Activated T-helper 17 cell treated with anti-CD3 and anti-CD28 coated beads, Interleukin-2, amount 50 U/mL, for 72 hours (primary cell): ENCODE results near the gene LSAMP. TPM values are rescaled to one million over a fixed set of nuclear protein-coding genes. Genes with fewer than 3 reads are reported as not detected.
"Not testable (repeated sequence)": the region's sequence is repeated elsewhere in the genome, so short reads cannot be mapped to it uniquely, and the experiment has no call there.

ENCODE experiments used
- ATAC-seq: fragments of 150-1000 bp; cut with Tn5 transposase; replicated peaks from 2 replicates; pipeline ENCODE4 v1.10.0; 2021; ENCODE audit warnings: mild to moderate bottlenecking, moderate library complexity
- H3K27ac Mint-ChIP-seq: one replicate; pipeline ENCODE4 v1.8.0; 2022; ENCODE audit warnings: mixed read lengths
- H3K27me3 Mint-ChIP-seq: one replicate; pipeline ENCODE4 v1.8.0; 2022; ENCODE audit warnings: mixed read lengths
- H3K36me3 Mint-ChIP-seq: one replicate; pipeline ENCODE4 v1.8.0; 2022; ENCODE audit warnings: low read depth, mild to moderate bottlenecking, mixed read lengths
- H3K4me1 Mint-ChIP-seq: one replicate; pipeline ENCODE4 v1.8.0; 2022; ENCODE audit warnings: mixed read lengths
- H3K4me3 Mint-ChIP-seq: one replicate; pipeline ENCODE4 v1.8.0; 2022; ENCODE audit warnings: mild to moderate bottlenecking, mixed read lengths
- H3K9me3 Mint-ChIP-seq: one replicate; pipeline ENCODE4 v1.8.0; 2022; ENCODE audit warnings: mixed read lengths
- total RNA-seq, 2 donors: library from RNA; stranded (reverse); gene quantifications; one replicate each; pipeline ENCODE4 v1.2.3, GENCODE V29; 2022

LSAMP gene
- total RNA-seq, 2 donors from 2014 or later: not detected

DNA sequence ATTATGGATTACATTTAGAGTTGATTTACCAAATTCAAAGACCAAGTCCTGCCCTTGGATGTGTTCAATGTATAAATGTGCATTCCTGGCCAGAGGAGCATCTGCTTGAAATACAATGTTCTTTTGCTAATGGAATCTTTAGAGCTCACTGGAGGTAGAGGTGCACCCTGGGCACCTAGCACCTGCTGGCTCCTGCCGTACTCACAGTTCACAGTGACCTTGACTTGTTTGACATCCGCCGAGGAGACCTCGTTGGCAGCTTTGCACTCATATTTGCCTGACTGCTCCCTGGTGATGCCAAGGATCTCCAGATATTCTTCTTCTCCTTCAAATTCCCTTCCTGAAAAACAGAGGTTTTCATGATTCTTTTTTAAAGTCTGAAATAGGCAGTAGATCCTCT is 593.0 kb downstream of the LSAMP start:
- Mint-ChIP-seq H3K27me3 (peaks cover 19% of the 10 kb centered on the region), H3K4me3 (no peak overlapping the region), H3K9me3 (no peaks in the 10 kb centered on the region), H3K4me1 (no peaks in the 10 kb centered on the region), H3K27ac (no peak overlapping the region), H3K36me3 (no peaks in the 10 kb centered on the region)
- ATAC-seq: no peak

DNA sequence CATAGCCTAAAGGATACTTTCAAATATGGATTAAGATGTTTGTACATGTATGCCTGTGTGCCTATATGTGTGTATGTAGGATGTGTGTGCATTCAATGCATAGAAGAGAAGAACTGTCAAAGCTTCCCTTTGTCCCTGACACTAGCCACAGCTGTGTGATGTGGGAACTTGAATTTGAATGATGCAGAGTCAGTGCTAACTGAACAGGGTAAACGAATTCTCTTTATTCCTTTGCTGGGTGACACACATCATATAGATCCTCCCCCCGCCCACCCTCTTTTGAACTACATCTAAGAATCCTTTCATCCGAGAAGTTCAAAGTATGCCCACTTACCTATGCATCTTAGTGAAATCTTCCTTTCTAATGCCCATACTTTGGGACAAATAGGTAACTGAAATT is 593.7 kb downstream of the LSAMP start:
- H3K9me3 Mint-ChIP-seq: no peaks in the 10 kb centered on the region
- H3K27me3 Mint-ChIP-seq: peaks cover 17% of the 10 kb centered on the region
- no peaks in the 10 kb centered on the region for H3K36me3 Mint-ChIP-seq
- H3K27ac Mint-ChIP-seq: no peak overlapping the region
- no peak for ATAC-seq
- no peaks in the 10 kb centered on the region for H3K4me1 Mint-ChIP-seq
- H3K4me3 Mint-ChIP-seq: no peak overlapping the region

DNA sequence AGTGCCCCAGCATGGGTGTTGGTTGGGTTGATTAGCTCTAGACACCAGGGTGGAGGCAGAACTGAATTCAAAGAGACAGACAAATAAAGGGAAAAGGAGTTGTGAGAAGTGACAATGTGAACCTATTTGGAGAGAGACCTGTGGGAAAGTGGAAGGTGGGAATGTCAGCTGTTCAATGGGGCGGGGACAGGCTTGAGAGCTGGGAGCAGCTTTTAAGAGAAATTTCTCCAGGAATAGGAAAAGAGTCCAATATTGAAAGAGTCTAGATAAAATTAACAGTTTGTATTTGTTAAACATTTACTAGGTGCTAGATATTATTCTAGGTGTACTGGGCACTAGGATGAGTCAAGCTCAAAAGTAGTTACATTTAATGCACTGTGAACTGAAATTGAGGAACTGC is 596.6 kb downstream of the LSAMP start:
- Mint-ChIP-seq H3K4me1 (no peaks in the 10 kb centered on the region), H3K27me3 (peaks cover 10% of the 10 kb centered on the region), H3K27ac (no peak overlapping the region), H3K9me3 (no peaks in the 10 kb centered on the region), H3K4me3 (no peak overlapping the region), H3K36me3 (no peaks in the 10 kb centered on the region)
- no peak for ATAC-seq

DNA sequence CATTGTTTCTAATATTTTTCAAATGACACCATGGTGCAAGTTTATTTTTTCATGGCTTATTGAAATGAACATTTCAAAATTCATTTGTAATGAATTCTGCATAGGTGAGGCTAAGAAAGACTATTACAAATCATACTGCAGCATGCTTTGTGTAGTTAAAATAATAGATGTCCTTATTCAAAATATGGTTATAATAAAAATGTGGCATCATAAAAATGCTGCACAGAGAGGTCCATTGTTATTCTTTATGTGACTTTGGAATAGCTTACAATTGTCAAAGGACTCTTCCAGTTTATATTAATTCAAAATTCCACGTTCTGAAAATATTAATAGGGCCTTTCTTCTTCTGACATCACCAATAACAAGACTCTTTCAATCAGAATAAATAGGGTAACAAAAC is 599.3 kb downstream of the LSAMP start:
- H3K4me1 Mint-ChIP-seq: no peaks in the 10 kb centered on the region
- H3K27ac Mint-ChIP-seq: no peak overlapping the region
- peaks cover 7% of the 10 kb centered on the region for H3K27me3 Mint-ChIP-seq
- H3K9me3 Mint-ChIP-seq: no peaks in the 10 kb centered on the region
- no peaks in the 10 kb centered on the region for H3K36me3 Mint-ChIP-seq
- no peak overlapping the region for H3K4me3 Mint-ChIP-seq
- ATAC-seq: no peak

DNA sequence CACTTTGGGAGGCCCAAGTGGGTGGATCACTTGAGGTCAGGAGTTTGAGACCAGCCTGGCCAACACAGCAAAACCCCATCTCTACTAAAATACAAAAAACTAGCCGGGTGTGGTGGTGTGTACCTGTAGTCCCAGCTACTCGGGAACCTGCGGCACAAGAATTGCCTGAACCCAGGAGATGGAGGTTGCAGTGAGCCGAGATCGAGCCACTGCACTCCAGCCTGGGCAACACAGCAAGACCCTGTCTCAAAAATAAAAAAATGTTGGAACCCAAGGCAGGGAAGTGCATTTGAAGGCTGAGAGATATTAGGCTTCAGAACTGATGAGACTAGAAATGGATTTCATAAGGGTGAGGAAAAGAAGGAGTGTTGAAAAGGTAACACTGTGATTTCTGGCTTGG is 600.6 kb downstream of the LSAMP start:
- not testable (repeated sequence) for ATAC-seq, H3K27me3 Mint-ChIP-seq, H3K4me3 Mint-ChIP-seq

DNA sequence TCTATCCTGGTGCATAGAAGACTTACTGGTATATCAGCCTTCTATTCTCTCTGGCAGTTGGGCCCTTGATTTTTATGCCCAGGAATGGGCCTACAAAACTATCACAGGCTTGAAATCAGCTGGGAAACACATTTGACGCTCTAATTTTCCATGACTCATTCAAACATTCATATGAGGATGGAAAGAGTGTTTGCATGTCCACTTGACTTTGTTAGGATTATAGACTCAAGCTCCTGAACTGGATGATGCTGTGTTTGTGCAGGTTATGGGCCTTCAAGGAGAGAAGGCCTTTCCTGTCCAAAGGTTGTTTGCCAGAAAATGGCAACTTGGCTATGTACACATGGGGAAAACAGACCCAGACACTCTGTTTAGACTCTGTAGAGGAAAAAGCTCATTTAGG is 602.1 kb downstream of the LSAMP start:
- H3K36me3 Mint-ChIP-seq: no peaks in the 10 kb centered on the region
- H3K27ac Mint-ChIP-seq: no peak overlapping the region
- no peak overlapping the region for H3K4me3 Mint-ChIP-seq
- peaks cover 4% of the 10 kb centered on the region for H3K27me3 Mint-ChIP-seq
- ATAC-seq: no peak
- H3K9me3 Mint-ChIP-seq: no peaks in the 10 kb centered on the region
- H3K4me1 Mint-ChIP-seq: no peaks in the 10 kb centered on the region

More for the DNA sequence above, 600.6 kb downstream of the LSAMP start:
- not testable (repeated sequence) for H3K36me3 Mint-ChIP-seq, H3K9me3 Mint-ChIP-seq, H3K4me1 Mint-ChIP-seq, H3K27ac Mint-ChIP-seq

DNA sequence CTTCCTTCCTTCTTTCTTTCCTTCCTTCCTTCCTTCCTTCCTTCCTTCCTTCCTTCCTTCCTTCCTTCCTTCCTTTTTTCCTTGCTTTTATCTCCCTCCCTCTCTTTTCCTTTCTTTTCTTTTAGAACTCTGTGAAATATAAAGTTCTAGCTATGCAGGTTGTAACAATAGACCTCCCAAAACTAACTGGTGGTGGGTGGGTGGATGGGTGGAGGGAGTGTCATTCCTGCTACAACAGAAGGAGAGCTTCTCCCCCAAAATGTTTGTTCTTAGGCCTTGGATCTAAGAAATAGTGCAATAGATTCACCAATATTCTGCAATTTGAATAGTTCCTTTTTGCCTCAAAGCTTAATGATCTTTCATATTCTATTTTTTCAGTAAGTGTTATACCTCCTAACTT is 606.0 kb downstream of the LSAMP start:
- no peak for ATAC-seq
- no peak overlapping the region for H3K4me3 Mint-ChIP-seq
- peaks cover 7% of the 10 kb centered on the region for H3K27me3 Mint-ChIP-seq

DNA sequence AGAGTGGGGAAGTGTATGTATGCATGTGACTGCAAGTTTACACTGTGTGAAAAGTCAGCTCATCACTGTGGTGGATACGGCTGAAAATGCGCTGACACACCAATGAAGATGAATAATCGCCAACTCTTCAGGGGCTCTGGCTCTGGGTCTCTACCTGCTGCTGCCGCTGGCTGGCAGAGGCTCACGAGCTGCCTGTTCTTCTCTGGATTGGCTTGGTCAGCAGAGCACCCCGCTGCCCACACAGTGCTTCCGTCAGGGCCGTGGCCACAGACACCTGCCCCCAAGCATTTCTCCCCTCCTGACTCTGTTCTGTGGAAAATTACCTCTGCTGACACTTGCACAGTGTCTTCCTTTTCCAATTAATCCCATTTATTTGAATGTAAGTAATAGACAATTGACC is 606.5 kb downstream of the LSAMP start:
- Mint-ChIP-seq H3K27ac (no peak overlapping the region), H3K4me1 (no peaks in the 10 kb centered on the region), H3K36me3 (no peaks in the 10 kb centered on the region)

More for the DNA sequence above, 606.0 kb downstream of the LSAMP start:
- H3K4me1 Mint-ChIP-seq: no peaks in the 10 kb centered on the region
- no peak overlapping the region for H3K27ac Mint-ChIP-seq
- no peaks in the 10 kb centered on the region for H3K9me3 Mint-ChIP-seq
- H3K36me3 Mint-ChIP-seq: no peaks in the 10 kb centered on the region

DNA sequence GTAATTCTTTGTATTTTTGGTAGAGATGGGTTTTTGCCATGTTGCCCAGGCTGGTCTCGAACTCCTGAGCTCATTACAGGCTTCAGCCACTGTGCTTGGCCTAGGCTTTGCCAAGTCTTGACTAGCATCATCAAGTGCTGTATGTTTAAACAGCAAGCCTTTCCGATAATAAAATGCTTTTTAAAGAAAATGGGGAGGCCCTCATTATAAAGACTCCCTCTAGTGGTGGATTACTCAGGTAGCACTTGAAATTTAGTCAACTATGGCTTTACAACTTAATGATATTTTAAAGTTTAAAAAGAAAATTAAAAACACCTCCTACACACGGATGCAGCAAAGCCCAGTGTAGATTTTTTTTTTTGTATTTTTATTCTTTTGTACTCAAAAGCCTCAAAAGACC is 608.3 kb downstream of the LSAMP start:
- H3K4me1 Mint-ChIP-seq: no peaks in the 10 kb centered on the region
- H3K27me3 Mint-ChIP-seq: peaks cover 7% of the 10 kb centered on the region
- no peaks in the 10 kb centered on the region for H3K36me3 Mint-ChIP-seq
- ATAC-seq: no peak
- H3K27ac Mint-ChIP-seq: no peak overlapping the region
- H3K4me3 Mint-ChIP-seq: no peak overlapping the region
- H3K9me3 Mint-ChIP-seq: no peaks in the 10 kb centered on the region

More for the DNA sequence above, 606.5 kb downstream of the LSAMP start:
- Mint-ChIP-seq H3K27me3 (peaks cover 7% of the 10 kb centered on the region), H3K9me3 (no peaks in the 10 kb centered on the region), H3K4me3 (no peak overlapping the region)
- no peak for ATAC-seq

DNA sequence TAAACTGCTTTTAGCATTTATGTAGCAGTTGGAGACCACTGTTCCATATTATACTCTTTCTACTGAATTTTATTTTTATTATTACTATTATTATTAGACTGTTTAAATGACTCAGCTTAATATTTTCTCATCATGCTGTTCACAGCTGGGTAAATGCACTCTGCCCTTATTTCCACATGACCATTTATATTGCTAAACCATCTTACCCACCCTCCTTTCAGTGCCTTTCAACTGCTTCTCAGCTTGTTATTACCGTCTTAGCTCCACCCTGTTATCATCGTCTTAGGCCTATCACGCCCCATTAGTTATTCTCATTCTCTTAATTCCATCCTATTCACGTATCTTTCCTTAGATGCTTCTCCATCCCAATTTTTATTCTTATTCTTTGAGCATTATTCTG is 609.3 kb downstream of the LSAMP start:
- no peaks in the 10 kb centered on the region for H3K36me3 Mint-ChIP-seq
- peaks cover 8% of the 10 kb centered on the region for H3K27me3 Mint-ChIP-seq
- no peak for ATAC-seq
- H3K27ac Mint-ChIP-seq: no peak overlapping the region
- no peaks in the 10 kb centered on the region for H3K4me1 Mint-ChIP-seq
- H3K4me3 Mint-ChIP-seq: no peak overlapping the region
- H3K9me3 Mint-ChIP-seq: no peaks in the 10 kb centered on the region

DNA sequence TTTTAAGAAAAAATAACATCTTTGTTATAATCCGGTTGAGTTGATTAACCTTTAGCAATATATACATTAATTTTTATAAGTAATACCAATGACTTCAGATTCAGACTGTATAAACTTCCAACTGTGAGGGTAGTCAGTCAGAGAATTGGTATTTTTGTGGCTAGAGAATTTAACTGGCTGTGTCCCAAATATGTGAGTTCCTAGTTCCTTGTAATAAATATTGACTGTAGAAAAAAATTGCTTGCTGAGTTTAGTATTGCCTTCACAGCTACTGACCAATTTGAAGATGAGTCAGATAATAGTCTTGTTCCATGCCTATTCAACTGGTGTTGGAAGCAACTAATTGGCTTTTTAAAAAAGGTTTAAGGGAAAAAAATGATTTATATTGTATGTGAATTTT is 611.2 kb downstream of the LSAMP start:
- Mint-ChIP-seq H3K36me3 (no peaks in the 10 kb centered on the region), H3K4me3 (no peak overlapping the region), H3K4me1 (no peaks in the 10 kb centered on the region), H3K27ac (no peak overlapping the region), H3K27me3 (peaks cover 19% of the 10 kb centered on the region), H3K9me3 (no peaks in the 10 kb centered on the region)
- no peak for ATAC-seq

DNA sequence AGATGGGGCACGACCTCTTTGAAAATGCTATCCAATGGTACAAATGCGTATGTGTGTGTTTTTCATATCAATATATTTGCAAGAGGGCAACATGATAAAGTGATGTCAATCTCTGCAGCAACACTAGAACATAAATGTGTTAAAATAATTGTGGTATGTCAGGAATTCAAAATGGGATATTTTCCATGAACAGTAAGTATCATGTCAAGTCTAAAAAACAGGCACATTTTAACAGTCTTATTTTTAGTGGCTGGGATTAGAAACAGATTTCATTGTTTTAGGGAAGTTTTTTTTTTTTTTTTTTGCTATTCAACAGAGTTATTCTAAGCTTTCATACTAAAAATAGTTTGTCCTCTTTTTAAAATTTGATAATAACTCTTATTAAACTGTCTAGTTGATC is 612.2 kb downstream of the LSAMP start:
- Mint-ChIP-seq H3K27ac (no peak overlapping the region), H3K27me3 (peaks cover 26% of the 10 kb centered on the region), H3K36me3 (no peaks in the 10 kb centered on the region), H3K4me1 (no peaks in the 10 kb centered on the region), H3K9me3 (no peaks in the 10 kb centered on the region), H3K4me3 (no peak overlapping the region)
- ATAC-seq: no peak

DNA sequence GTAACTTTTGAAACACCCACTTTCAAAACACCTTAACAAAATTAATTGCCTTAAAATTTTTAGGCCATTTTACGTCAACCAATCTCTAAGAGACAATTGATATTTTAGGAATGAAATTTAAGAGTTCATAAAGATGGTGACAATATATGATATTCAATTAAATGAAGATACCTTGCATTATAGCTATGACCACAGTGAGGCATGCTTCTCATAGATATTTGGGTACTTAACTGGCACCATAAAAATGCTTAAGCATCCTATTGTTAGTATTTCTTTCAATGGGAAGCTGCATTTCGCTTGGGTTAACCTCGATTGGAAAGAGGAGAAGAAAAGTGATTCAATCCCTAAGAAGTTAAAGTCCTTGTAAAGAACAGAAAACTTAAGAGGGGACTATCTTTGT is 613.0 kb downstream of the LSAMP start:
- H3K9me3 Mint-ChIP-seq: no peaks in the 10 kb centered on the region
- H3K27ac Mint-ChIP-seq: no peak overlapping the region
- H3K36me3 Mint-ChIP-seq: no peaks in the 10 kb centered on the region
- ATAC-seq: no peak
- no peak overlapping the region for H3K4me3 Mint-ChIP-seq
- no peaks in the 10 kb centered on the region for H3K4me1 Mint-ChIP-seq
- H3K27me3 Mint-ChIP-seq: peaks cover 32% of the 10 kb centered on the region

DNA sequence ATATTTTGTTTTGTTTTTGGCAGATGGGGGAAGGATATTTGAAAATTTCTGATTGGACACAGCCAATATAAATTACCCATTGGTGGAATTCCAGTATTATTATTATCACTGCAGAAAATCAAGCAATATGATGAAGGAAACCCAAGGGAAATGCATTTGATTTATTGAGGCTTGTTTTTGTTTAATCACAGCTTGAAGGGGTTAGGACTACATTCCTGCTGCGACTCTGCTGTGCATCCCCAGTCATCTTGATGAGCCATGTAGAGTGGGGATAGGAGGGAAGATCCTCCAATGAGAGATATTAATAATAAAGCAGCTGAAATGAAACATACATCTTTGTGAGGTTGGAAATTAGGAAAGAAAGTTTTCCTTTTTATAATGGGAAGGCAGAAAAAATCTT is 613.4 kb downstream of the LSAMP start:
- ATAC-seq: no peak
- Mint-ChIP-seq H3K9me3 (no peaks in the 10 kb centered on the region), H3K27ac (no peak overlapping the region), H3K27me3 (peaks cover 35% of the 10 kb centered on the region), H3K4me1 (no peaks in the 10 kb centered on the region), H3K4me3 (no peak overlapping the region), H3K36me3 (no peaks in the 10 kb centered on the region)

DNA sequence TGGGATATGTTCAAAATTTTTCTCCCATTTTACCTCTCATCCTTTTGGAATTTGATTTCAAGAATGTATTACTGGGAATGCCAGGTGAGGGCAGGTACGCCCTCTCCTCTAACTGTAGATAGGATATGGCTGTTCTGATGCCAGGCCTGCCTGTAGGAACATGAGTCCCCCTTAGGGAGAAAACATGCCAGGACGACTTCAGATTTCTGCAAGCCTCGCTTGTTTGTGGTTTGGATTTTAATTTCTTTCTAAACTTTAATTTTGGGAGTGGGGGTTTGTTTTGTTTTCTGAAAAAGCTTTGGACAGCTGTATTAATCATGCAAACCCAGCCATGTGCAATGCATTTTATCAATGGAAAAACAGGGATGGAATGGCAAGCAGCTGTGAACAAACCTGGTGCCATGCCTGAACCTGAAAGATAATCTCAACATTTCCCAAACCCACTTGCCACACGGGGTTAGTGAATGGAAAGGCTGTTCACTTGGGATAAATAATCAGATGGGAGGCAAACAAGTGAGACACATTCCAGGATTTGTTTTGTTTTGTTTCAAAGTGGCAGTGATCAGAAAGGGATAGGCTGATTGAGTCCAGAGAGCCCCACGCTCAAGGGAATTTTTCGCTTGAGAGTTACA is 614.4 kb downstream of the LSAMP start:
- ATAC-seq: no peak
- Mint-ChIP-seq H3K4me1 (no peaks in the 10 kb centered on the region), H3K36me3 (no peaks in the 10 kb centered on the region), H3K9me3 (no peaks in the 10 kb centered on the region), H3K27me3 (peaks cover 34% of the 10 kb centered on the region), H3K27ac (no peak overlapping the region), H3K4me3 (no peak overlapping the region)

DNA sequence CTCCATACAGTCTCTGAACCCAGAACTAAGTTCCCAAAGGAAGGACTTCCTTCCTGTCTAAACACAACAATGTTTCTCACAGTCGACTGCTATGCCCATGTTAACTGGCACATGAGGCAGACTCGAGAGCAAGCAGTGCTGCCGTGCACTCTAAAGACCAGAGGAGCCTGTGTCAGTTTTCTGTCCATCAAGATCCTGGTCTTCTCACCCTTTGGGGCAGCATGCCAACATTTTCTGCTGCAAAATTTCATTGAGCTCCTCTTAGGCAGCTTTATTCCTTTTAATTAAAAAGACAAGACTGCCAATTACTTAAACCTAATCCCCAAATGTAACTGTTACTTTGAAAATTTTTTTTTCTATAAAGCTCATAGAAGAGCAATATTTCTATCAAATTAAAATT is 616.9 kb downstream of the LSAMP start:
- Mint-ChIP-seq H3K9me3 (no peaks in the 10 kb centered on the region), H3K27ac (no peak overlapping the region), H3K36me3 (no peaks in the 10 kb centered on the region), H3K4me1 (no peaks in the 10 kb centered on the region), H3K4me3 (no peak overlapping the region), H3K27me3 (peaks cover 34% of the 10 kb centered on the region)
- ATAC-seq: no peak
